HG02571 (cell line): ENCODE results near the gene UBE2C.
"Not testable (repeated sequence)": the region's sequence is repeated elsewhere in the genome, so short reads cannot be mapped to it uniquely, and the experiment has no call there.

Source experiments
- ATAC-seq: cut with Tn5 transposase; IDR thresholded peaks from one replicate; pipeline ENCODE4 v1.9.1; 2021; ENCODE audit warnings: mild to moderate bottlenecking, moderate library complexity; ENCODE audit not compliant: unreplicated experiment

Gene UBE2C

DNA sequence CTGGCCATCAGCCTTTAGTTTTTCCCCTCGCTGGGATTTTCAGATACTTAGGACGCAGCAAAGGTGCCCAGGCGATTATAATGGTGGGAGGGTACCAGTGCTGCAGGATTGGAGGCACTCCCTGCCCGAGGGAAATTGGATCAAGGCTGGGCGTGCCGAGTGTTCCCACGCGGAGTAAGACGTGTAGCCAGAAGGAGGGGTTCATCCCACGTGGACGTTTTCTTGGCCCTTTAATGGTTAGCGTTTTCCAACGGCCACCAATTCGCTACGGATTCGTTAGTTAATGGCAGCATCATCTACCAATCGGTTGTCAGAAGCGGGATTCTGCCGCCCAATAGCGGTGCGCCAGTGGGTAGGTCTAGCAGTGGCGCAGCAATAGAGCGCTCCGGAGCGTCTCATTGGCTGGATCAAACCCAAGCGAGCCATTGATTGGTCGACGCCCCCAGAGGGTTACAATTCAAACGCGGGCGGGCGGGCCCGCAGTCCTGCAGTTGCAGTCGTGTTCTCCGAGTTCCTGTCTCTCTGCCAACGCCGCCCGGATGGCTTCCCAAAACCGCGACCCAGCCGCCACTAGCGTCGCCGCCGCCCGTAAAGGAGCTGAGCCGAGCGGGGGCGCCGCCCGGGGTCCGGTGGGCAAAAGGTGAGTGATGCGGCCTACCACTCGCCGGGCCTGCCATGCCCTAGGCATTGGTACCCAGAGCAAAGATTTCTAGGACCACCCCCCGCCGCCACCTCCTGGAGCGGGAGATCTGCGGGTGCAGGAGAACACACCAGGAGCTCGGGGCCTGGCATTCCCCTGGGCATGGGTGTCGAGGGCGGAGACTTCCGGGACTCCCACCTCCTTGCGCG, at the start of gene UBE2C:
Gene UBE2C (plus strand): TSS at position 488 of the 849 bp plus-strand sequence. CDS start 52 bp downstream, at position 540.
- peak; percentile 96 for ATAC-seq

DNA sequence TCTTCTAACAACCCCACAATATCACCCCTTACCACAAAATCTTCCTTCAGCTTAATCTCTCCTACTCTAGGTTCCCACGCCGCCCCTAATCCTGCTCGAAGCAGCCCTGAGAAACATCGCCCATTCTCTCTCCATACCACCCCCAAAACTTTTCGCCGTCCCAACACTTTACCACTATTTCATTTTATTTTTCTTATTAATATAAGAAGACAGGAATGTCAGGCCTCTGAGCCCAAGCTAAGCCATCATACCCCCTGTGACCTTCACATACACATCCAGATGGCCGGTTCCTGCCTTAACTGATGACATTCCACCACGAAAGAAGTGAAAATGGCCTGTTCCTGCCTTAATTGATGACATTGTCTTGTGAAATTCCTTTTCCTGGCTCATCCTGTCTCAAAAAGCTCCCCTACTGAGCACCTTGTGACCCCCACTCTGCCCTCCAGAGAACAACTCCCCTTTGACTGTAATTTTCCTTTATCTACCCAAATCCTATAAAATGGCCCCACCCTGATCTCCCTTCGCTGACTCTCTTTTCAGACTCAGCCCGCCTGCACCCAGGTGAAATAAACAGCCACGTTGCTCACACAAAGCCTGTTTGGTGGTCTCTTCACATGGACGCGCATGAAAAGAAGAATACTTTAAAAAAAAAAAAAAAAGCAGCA, 47.7 kb upstream of the UBE2C start:
- not testable (repeated sequence) for ATAC-seq

DNA sequence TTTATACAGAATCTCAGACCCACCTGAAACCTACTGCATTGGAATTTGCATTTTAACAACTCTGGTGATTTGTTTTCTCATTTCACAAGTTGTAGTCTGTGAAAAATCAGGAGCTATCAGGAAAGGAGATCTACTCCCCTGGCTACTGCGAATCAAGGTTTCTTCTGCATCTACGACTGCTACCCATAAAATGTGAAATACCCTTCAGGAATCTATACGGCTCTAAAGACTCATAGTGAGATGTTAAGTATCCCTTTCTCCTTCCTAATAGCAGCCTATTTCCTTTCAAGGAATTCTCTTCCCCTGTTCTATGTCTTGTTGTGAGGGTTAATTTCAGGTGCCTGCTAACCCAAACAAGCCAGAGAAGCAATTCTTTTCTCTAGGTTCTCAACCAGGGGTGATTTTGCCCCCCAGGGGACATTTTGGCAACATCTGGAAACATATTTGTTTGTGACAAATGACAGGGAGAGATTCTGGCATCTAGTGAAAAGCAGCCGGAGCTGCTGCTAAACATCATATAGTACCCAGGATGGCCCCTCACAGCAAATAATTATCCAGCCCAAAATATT, 47.1 kb upstream of the UBE2C start:
- no peak for ATAC-seq

DNA sequence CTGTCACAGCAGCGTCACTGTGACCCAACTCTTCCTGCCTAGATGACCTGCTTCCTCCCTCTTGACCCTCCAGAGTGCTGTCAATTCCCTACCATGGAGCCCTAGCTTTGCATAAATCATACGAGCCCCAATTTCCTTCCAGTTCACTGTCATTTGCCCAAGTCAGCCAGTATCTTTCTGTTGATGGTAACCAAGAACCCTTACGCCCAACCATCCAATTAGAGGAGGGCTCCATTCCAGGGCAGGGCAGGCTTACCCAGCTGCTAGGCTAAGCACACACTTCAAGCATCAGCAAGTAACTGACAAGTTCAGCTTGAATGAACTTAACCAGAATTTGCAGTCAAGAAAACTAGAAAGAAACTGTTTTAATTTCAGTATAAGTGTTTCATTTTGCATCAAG, 46.5 kb upstream of the UBE2C start:
- ATAC-seq = no peak

DNA sequence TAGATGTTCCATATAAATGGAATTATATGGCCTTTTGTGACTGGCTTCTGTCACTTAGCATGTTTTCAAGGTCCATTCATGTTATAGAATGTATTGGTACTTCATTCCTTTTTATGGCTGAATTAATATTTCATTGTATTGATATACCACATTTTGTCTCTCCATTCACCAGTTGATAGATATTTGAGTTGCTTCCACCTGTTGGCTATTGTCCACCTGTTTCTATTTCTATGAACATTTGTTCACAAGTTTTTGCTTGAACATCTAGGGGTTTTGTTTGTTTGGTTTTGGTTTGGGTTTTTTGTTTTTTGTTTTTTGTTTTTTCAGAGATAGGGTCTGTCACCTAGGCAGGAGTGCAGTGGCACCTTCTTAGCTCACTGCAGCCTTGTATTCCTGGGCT, 44.0 kb upstream of the UBE2C start:
- ATAC-seq = no peak

DNA sequence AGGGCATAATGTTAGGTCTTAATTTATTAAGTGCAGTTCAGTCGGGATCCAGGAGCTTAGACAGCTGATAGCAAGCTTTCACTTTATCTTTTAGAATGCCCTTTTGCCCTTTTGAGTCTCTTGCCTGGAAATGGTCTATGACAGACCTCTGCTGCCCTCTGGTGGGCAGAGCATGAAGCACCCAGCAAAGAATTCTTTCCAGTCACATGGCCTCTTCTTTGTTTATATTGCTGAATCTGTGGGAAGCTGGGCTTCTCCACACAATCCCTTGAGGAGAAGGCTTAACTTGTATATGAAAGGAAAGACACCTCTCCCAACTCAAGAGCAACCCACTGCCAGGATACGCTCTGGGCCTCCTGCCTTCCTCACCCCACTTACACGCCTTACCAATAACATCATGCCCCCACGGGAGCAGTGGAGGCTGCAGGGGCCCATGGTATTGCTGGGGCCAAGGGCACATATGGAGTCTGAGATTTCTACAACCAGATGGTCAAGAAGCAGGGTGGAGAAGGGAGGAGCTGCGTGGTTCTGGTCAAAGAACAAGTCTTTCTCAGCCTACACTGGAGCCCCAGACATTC, 41.2 kb upstream of the UBE2C start:
- no peak for ATAC-seq

DNA sequence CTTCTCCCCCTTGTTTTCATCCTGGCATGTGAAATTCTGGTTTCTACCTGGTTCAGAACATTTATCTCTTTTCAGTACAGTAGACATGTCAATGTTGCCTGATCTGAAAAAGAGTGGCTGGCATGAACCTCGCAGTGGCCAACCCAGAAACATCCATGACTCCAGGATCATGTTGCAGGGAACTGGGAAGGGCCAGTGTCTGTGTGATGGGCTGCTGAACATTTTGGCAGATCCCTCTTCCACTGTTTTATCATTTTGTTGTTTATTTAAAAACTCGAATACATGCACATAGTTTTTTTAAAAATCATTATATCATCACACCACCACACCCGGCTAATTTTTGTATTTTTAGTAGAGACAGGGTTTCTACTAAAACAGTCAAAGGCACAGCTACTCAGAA, 39.8 kb upstream of the UBE2C start:
- ATAC-seq = no peak

DNA sequence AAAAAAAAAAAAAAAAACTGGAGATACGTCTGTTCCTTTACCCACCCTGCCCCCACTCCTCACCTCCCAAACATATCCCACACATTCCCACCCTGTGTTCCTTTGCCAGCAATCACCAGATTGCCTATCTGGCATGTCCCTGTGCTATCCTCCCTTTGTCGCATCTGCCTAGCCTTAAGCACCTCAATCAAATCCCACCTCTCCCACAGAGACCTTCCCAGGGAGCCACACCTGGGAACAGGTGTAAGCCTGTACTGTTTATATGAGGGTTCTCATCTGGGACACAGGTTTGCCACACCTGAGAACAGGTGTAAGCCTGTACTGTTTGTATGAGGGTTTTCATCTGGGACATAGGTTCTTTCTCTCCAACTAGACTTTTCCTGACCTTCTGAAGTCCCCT, 37.5 kb upstream of the UBE2C start:
- ATAC-seq = no peak

DNA sequence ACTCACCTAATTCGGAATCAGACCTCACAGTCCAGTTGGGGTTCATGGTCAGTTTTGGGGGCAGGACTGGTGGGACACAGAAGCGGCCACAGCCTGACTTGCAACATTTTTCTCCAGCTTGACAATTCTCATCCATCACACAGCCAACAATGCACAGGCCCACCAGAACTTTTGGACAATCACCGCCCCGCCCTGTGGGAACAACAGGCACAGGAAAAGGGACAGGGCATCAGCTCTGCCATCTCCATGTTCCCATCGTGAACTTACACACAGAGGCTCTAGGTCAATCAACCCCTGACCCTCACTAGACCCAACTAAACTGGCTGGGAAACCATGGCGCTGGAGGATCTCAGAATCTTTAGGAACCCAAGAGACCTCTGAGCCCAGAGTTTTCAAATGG, 37.0 kb upstream of the UBE2C start:
- no peak for ATAC-seq

DNA sequence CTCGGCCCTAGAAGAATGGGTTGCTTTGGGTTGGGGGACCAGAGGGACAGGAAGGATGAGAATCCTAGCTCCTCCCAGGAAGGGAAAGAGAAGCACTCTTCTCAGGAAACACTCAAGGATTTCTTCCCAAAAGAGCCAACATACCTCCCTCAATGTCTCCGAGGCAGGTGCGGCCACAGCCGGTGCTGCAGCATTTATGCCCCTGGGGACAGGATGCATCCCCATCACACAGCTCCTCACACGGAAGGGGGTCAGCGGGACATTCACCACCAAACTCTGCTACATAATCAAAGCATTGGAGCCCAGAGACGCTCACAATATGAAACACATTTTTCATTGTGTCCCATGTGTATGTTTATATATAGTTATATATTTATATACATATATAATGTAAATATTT, 35.5 kb upstream of the UBE2C start:
- no peak for ATAC-seq

DNA sequence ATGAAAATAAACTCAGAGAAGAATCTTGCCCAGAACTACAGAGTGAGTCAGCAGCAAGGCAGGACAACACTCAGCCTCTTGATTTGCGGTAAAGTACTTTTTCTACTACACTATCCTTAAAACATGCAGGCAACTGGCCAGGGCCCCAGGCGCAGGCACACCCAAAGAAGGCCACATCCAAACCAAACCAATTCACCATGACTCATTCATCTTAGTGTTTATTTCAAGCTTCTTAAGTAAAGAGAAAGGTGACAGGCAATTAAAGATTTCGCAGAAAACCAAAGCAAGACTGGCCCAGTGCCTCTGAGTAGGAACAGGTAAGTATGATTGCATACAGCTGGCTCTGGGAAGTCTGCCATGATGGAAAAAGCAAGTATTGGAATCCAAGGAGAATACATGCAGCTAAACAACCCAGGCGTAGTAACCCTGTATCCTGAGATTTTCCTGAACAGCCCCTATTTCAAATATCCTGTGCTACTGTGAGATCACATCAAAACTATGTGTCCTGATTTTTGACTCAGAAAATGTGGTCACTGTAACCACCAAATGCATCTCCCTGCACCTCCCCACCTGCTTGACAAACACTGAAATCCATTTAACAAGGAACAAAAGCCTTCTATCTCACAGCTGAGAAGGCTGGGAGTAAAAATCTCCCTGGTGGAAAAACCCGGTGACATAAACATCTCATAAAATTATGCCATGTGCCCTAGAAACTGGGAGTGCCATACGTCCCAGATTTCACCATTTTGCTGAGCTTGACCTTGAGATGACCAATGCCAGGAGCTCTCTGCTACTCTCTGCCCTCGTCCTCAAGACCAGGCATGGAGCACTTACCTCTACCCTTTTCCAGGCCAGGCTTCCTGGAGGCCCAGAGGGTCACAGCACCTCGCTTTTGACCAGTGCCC, 33.2 kb upstream of the UBE2C start:
- no peak for ATAC-seq

DNA sequence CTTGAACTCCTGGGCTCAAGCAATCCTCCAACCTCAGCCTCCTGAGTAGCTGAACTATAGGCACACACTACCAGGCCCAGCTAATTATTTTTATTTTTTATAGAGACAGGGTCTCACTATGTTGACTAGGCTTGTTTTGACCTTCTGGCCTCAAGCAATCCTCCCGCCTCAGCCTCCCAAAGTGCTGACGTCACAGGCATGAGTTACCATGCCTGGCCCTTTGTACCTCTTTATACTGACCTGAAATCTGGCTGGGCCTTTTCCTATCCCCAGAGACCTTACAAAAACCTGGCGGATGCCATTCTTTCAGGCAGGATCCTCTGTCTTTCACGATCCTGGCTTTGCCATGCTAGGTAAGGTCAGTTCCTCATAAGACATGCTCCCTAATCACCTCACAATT, 32.3 kb upstream of the UBE2C start:
- no peak for ATAC-seq

DNA sequence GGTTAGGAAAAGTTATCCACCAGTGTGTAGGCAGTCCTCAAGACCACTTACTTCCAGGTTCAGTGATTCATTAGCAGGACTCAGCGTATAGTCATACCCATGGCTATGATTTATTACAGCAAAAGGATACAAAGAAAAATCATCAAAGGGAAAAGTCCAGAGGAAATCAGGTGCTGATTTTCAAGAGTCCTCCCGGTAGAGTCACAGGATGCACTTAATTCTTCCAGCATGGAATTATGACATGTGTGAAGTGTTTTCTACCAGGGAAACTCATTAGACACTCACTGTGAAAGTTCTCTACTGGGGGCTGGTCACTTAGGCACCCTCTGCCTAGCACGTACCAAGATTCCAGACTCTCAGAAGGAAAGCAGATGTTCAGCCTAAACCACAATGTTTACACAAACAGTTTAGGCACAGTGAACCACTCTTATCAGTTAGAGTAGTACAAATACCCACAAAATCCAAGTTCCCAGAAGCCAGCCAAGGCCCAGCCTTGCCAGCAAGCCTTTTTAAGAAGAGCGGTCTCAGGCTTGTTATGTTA, 31.0 kb upstream of the UBE2C start:
- no peak for ATAC-seq

DNA sequence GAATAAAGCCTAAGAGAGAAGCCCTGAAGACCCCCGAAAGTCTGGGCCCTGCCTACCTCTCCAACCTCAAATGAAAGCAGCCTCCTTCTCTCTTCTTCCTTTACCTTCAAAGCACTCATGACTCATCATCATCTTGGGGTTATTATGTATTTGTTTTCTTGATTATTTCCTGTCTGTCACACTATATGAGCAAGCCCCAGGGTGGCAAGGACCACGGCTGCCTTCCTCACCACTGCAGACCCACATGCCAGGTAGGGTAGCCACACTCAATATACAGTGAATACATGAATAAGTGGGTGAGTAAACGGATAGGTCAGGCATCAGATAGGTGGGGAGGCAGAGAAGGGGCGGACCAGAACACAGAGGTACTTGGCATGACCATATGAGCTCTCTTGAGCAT, 29.6 kb upstream of the UBE2C start:
- no peak for ATAC-seq

DNA sequence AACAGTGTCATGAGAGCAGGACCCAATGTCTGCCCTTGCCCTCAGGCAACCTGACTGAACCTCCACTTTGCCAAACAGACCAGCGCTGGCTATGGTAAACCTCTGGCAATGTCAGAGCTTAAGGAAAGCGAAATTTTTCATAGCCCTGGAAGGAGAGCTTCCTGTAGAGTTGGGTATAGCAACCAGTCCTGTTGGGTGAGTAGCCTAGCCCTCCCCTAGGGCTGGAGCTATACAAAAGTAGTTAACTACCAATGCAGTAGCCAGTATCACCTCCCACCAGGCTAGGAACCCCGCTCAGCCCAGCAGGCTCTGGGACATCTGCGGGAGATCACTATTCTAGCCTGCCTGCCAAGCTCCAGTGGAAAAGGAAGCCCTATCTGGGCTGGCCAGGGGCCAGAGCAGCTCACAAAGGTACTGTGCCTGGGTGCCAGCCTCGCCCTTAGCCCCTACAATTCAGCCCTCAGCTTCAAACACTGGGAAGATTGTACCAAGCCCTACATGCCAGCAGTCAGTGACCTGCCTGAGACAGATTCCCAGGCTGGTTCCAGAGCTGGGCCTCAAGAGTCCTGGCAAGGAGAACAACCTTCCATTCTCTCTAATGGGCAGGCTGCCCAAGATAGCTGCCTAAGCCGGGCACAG, 28.7 kb upstream of the UBE2C start:
- no peak for ATAC-seq

DNA sequence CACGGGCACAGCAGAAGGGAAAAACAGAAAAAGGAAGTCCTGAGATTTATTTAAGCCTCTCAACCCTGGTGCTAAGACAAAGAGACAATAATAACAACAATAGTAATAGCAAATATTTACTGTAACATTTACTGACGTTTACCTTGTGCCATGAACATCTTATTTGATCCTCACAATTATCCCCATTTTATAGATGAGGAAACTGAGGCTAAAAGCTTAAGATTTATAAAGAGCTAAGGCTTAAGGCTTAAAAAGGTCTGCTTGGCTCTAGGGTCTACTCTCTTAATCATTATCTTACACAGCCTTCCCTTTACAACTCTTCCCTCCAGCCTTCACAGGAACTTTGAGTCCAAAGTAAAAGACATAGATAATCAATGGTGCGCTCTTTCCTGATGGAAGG, 24.1 kb upstream of the UBE2C start:
- ATAC-seq = no peak

DNA sequence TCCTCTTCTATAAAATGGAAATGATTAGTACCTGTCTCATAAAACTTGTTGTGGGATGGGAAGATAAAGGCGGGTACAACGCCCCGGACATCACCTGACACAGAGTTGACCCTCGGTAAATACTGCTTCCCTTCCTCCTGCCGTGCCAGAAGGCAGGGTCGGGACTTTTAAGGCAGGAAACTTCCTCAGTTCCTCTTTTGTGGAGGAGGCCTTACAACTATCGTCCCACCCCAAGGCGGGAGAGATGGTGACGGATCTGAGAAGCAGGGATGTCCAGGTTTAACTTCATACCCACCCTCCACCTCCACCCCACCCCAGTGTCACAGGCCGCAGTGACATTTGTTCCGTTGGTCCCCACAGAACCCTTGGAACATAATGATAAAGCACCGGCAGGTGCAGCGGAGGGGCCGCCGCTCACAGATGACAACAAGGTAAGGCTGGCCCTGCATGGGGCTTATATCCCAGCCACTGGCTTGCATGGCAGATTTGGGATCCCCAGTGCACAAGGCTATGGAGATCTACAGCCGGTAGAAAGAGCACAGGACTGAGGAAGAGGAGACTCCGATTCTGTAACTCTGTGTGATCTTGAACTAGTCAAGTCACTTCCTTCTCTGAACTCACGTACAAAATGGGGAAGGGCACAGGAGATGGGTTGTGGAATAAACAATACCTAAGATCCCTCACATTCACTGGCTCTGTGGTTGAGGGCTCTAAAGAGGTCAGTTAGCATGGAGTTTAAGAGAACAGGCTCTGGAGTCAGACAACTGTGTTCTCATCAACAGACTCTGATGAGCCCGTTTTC, 19.9 kb upstream of the UBE2C start:
- ATAC-seq = peak; percentile 6

DNA sequence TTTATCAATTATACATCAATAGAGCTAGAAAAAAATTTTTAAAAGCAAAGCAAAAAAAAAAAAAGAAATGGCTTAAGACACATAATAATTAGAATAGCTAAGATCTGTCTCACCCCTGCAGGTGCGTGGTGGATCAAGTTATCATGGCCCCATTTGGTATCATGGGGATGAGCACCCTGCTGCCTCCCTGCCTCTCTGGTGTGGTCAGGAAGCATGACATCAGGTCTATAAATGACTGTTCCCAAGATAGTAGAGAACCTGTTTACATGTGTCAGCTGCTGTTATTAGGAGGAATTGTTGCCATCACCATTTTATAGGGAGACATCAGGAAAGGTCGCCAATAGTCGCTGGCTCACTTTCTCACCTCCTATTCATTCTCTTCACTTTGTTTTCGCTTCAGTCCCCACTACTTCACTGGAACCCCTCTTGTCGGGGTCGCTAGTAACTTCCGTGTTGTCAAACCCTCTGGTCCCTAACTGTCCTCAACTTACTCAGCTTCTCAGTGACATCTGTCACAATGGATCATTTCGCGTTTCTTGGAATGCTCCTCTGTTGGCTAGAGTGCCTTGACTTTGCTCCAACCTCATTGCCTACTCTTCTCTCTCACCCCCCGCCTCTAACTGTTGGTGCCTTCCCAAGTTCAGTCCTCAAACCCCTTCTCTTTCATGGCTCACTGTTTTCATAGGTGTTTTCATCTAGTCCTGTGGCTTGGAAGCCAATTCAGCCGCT, 15.9 kb upstream of the UBE2C start:
- no peak for ATAC-seq
